DND-41 (cell line): ENCODE results near the gene GIT1.

ENCODE experiments used
- CTCF ChIP-seq: IDR thresholded peaks from 2 replicates; pipeline ENCODE4 v1.5.1; 2012; ENCODE audit warnings: borderline replicate concordance, low read length, moderate library complexity, mild to moderate bottlenecking; ENCODE audit not compliant: poor library complexity, severe bottlenecking; ENCODE audit errors: extremely low read depth
- EZH2 ChIP-seq: IDR thresholded peaks from 3 replicates; pipeline ENCODE4 v1.6.1; 2012; ENCODE audit warnings: borderline replicate concordance, low read depth, mild to moderate bottlenecking, moderate library complexity, low read length, inconsistent platforms; ENCODE audit not compliant: severe bottlenecking

GRCh38 chr17:29611351-29612093 is 22.1 kb upstream of the GIT1 start:
- no peak for TF ChIP-seq EZH2
- TF ChIP-seq CTCF = no peak
